HG03575 (cell line): ENCODE measurements around the gene CCT5.
"Not testable (repeated sequence)": the region's sequence is repeated elsewhere in the genome, so short reads cannot be mapped to it uniquely, and the experiment has no call there.

ENCODE experiments used
- ATAC-seq: cut with Tn5 transposase; IDR thresholded peaks from one replicate; pipeline ENCODE4 v1.9.1; 2021; ENCODE audit not compliant: unreplicated experiment, insufficient number of reproducible peaks, low FRiP score; ENCODE audit errors: extremely low read depth

CCT5 gene

DNA sequence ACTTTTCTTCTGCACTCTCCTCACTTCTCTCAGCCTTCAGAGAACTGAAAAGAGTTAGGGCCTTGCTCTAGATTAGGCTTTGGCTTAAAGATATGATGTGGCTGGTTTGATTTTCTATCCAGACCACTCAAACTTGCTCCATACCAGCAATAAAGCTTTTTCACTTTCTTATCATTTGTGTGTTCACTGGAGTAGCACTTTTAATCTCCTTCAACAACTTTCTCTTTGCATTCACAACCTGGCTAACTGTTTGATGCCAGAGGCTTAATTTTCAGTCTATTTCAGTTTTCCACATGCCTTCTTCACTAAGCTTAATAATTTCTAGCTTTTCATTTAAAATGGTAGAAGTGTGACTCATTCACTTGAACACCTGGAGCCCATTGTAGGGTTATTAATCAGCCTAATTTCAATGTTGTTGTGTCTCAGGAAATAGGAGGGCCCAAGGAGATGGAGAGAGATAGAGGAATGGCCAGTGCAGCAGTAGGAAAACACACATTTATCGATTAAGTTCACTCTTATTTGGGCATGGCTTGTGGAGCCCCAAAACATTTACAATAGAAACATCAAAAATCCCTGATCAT, 6.3 kb upstream of the CCT5 start:
- no peak for ATAC-seq

DNA sequence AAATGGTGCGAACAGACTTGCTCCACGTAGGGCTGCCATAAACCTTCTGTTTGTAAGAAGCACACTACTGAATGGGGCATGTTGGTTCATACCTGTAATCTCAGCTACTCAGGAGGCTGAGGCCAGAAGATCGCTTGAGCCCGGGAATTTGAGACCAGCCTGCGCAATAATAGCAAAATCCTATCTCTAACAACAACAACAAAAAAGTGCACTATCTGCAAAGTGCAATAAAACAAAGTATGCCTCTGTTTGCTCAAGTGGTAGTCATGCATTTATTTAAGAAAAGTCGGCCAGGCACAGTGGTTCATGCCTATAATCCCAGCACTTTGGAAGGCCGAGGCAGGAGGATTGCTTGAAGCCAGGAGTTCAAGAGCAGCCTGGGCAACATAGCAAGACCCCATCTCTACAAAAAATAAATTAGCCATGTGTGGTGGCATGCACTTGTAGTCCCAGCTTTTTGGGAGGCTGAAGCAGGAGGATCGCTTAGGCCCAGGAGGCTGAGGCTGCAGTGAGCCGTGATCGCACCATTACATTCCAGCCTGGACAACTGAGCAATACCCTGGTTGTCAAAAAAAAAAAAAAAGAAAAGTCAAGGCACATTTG, 5.6 kb upstream of the CCT5 start:
- no peak for ATAC-seq

- ATAC-seq: no peak
These were observed 3.3 kb upstream of the CCT5 start for GRCh38 chr5:10246761-10247160.

DNA sequence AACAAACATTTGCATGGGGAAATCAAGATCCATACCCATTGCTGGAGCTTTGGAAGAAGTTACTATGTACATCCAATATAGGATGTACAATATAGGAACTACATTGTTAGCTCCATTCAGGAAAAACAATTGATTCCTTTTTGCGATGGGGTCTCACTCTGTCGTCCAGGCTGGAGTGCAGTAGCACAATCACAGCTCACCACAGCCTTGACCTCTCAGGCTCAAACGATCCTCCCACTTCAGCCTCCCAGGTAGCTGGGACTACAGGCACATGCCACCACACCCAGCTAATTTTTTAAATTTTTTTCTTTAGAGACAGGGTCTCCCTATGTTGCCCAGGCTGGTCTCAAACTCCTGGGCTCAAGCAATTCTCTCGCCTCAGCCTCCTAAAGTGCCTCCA, 2.9 kb upstream of the CCT5 start:
- ATAC-seq: not testable (repeated sequence)

GRCh38 chr5:10248378-10249260, 1.5 kb upstream of the CCT5 start:
- ATAC-seq: peak; percentile 8

DNA sequence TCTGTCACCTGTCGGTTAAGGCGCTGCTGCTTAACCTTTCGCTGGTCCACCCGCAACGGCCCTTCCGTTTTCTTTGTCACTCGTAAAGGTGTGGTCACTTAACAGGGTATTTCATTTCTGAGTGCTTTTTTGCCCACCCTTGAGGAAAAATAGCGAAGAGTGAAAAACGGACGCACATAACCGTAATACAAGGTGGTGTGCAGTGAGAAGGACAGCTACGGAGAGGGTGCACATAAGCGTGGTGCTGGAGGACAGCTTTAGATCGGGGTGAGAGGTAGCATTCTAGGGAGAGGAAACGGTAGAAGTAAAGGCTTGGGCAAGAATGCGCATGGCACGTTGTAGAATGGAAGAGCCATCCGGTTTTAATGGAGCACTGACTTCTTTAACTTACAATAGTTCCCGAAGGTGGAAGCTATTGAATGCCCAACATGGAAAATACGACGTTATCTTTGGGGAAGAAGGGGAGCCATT, 761 bp downstream of the CCT5 start:
- no peak for ATAC-seq

GRCh38 chr5:10251405-10251804, 1.3 kb downstream of the CCT5 start:
- ATAC-seq: no peak

- no peak for ATAC-seq
These were observed 3.3 kb downstream of the CCT5 start for GRCh38 chr5:10253390-10253789.

GRCh38 chr5:10254686-10255085, 4.6 kb downstream of the CCT5 start:
- ATAC-seq: no peak

GRCh38 chr5:10257870-10258269, 7.8 kb downstream of the CCT5 start:
- no peak for ATAC-seq

DNA sequence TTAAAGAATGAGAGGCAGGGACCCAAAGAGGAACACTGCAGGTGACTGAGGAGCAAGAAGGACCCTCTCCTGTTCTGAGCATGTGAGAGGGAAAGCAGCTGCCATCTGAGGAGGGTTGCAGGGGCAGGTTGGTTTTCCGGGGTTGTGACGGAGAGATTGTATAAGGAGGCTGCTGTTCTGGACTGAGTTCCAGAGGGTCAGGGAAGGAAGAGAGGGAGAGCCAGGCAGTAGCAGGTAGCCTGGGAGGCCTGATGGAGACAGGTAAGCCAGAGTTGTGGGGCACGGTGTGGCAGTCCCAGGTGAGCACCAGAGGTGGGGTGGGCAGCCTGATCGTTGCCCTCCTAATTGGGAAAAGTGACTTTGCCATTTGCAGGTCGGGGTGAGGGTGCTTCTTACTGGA, 9.8 kb downstream of the CCT5 start:
- no peak for ATAC-seq

- ATAC-seq: no peak
These were observed 11.0 kb downstream of the CCT5 start for GRCh38 chr5:10261065-10261464.

DNA sequence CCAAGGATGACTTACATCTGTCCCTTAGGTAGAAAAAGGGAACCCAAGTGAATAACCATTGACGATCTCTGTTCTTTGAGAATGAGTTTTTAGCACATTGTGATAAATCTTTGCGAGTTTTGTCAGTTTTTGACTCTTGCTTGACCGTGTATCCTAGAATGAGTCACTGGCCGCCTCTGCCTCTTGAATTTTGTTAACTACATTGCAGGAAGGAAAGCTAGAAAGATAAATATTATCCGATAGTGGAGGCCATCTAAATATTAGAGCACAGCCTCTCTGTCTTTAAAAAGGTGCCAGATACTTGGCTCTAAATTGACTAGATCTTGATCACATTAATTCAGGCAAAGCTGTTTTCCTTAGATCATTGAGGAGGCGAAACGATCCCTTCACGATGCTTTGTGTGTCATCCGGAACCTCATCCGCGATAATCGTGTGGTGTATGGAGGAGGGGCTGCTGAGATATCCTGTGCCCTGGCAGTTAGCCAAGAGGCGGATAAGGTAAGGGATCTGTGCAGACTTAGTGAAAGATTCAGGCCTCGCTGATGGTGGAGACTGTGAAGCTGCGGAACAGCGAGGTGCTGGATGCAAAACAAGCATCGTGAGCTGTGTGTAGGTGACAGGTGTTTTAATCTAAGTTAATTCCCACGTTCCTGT, 12.2 kb downstream of the CCT5 start:
- ATAC-seq: no peak

GRCh38 chr5:10262995-10263394, 12.9 kb downstream of the CCT5 start:
- no peak for ATAC-seq

- ATAC-seq: no peak
These were observed 14.5 kb downstream of the CCT5 start for GRCh38 chr5:10264604-10265003.

DNA sequence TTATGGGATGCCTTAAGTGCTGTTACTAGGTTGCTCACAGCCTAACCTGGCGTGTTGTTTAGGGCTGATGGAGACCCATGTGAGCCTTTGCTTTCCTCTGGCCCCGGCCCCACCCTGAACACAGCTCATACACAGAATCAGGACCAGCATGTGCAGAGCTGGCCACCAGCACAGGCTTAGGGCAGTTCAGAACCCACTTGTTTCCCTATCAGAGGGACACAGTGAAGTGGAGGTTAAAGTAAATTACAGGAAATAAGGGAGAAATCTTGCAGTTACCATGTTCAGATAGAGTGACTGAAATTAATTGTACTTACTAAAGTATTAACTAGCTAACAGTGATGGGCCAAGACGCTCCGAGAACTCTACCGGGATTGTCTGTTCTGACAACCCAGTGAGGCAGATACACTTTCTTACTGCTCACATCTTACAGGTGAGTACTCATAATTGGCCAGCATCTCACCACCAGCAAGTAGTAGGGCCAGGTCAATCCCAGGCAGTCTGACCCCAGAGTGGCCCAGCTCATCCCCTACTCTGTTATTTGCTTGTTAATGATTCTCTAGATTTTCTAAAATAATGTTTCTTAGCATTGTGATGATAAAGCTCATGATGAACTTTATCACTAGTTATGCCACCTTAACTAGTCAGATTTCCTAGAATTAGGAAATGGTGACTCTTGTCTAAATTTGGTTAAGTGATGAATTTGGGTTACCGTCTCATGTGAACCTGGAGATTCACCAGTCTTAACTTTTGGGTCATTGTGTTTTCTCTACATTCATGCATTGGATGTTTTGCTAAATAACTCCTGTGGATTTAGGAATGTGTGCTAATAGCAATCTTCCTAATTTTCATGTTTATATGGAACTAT, 15.4 kb downstream of the CCT5 start:
- ATAC-seq: no peak

GRCh38 chr5:10266137-10266536, 16.1 kb downstream of the CCT5 start:
- no peak for ATAC-seq

DNA sequence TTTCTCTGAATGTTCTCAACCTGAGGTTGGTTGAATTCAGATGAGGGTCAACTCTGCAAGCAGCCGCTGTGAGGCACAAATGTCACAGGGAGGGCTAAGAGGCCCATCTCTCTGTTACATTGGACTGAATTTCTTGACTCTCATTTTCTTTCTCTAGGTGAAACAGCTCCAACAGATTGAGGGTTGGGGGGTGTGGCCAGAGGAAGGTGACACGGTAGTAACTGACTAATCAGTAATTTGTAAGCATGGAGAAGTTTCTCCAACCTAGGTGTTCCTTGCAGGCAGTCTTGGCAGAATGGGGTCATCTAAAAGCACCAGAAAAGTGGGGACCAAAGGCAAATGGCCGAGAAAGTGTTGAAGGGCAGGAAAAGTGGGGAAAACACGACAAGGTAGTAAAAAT, 16.8 kb downstream of the CCT5 start:
- no peak for ATAC-seq

DNA sequence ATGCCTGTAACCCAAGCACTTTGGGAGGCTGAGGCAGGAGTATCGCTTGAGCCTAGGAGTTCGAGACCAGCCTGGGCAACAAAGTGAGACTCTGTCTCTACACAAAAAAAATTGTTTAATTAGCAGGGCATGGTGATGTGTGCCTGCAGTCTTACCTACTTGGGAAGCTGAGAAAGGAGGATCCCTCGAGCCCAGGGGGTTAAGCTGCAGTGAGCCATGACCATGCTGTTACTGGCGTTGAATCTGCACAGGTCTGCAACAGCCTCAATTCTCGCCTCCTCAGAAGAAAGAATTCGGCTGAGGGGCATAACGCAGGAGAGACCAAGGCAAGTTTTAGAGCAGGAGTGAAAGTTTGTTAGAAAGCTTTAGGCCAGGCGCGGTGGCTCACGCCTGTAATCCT, 18.0 kb downstream of the CCT5 start:
- no peak for ATAC-seq
